Measurements from ENCODE around the gene MAFB. TPM values are rescaled to one million over a fixed set of nuclear protein-coding genes. Genes with fewer than 3 reads are reported as not detected.

Gene MAFB
- polyA plus RNA-seq, 1 donor, result 97.5 TPM

DNA sequence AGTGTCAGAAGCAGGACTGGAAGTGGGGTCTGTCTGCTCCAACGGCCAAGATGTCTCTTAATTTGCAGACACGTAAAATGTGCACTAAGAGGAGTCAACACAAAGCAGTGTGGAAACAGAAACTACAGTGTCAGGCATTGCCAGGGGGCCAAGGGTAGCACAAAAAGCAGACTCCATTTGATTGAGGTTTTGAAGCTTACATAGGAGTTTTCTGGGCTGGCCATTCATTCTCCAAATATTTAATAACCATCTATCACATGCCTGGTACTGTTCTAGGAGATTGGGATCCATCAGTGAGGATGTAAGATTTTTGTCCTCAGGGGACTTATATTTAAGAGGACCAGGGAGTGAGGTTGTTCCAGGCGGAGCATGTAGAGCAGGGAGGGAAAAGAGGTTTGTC is 29.5 kb downstream of the MAFB start:
- no peak for DNase-seq

DNA sequence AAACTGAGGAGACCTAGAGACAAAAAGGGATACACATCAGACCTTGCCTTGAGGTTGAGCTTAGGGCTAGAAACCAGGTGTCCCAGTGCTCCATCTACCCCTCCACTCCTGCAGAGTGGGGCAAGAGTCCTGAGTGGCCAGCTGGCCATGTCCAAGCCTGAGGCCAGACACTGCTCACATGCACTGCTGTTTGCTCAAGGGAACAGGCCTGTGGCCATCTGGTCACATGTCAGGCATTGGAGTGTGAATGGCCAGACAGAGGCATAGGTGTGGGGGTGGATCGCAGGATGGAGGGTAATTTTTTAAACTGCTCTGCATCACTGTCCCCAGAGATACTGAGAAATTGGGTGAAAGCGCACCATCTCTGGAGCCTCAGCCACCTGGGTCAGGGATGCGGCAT is 30.5 kb downstream of the MAFB start:
- no peak for DNase-seq

DNA sequence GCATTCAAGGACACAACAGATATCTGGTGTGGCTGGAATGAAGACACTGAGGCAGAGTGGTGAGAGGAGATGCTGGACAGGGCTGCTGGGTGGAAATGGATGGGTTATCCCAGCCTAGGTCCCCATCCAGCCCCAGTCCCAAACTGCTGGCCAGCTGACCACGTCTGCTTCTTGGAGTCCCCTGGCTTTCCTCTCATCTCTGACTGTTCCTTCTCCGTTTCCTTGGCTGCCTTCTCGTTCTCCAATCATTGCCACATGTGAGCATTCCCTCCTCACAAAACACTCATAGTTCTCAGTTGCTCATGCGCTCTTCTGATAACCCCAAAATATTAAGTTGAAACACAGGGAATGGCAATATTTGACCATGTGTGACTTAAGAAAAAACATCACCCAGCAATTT is 31.5 kb downstream of the MAFB start:
- no peak for DNase-seq

DNA sequence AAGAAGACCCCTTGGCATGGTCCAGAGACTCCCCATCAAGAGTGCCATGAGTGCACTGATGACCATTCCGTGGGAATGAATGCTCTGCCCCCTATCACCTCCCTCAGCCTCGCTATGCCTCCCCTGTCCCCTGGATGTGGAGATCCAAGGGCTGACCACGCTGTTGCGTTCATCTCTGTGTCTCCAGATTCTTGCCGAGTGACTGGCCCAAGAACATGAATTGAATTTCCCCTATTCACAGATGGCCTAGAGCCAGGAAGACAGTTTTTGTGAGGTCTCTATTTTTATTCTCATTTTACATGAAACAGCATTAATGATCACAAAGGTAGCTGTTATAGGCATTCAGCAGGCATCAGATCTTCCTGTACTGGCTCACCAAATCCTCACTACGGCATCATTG is 33.6 kb downstream of the MAFB start:
- DNase-seq, result no peak

DNA sequence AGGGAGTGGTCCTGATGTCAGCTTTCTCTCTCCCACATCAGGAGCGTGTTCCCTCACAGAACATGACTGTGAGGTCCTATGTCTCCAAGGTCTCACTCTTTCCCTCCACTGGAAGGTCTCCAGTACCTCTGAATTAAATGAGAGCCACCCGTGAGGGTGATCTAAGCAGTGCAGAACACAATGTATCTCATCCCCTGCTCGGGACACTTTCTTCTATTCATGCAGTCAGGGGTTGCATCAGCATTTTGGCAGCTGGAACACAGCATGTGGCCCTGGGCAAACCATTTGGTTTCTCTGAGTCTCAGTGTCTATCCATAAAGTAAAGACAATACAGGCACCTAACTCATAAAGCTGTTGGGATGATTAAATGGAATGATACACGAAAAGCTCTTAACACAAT is 34.2 kb downstream of the MAFB start:
- no peak for DNase-seq

DNA sequence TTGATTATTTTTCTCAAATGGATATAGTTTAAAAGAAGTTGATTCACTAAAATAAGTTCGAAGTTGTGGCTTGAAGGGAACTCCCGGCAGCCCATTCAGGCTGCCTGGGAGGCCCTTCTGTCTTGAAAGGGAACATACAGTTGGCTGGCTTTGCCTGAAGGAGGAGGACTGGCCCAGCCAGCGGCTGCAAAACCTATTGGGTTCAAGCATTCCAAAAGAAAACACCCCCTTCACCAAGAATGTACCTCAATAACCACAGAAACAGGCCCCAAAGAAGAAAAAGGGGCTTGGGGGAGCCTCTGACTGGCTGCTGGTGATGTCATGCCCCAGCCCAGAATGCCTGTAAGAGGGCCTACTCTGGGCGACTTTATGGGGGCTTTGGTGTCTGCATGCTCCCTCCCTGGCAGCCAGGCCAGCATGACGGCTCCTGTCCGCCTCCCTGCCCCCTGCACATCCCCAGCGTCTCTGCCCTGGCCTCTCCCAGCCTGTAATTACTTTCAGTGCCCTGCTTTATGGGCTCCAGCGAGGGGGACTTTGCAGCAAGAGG is 36.5 kb downstream of the MAFB start:
- DNase-seq, result no peak

DNA sequence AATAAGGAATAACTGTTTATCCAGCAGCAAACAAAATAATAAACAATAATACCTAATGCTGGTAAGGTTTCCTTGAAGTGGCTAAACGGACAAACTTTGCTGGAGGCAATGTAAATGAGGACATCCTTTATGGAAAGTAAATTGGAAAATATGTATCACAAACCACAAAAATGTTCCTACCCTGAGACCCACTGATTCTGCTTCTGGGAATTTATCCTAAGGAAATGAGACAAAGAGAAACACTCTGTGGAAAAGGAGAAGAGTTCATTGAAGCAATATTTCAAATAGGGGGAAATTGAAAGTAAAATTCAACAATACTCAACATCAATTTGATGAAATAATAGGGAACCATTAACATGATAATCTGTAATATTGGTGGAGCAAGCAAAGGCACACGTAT is 37.9 kb downstream of the MAFB start:
- no peak for DNase-seq

DNA sequence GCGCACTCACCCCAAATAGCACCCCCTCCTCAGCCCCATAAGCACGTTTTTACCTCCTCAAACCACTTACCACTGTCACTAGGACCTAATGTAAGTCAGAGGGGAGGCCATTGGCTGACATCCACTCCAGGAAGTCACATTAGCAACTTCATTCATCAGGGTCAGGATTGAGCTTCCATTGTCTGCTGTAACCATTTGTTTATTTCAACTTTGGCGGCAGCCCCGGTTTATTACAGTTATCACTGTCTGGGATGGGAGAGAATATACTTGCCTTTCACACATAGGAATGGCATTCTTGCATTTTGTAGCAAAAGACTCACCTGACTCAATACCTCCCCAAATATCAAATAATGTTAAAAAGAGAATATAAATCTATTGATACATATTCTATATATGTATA is 38.3 kb downstream of the MAFB start:
- no peak for DNase-seq

DNA sequence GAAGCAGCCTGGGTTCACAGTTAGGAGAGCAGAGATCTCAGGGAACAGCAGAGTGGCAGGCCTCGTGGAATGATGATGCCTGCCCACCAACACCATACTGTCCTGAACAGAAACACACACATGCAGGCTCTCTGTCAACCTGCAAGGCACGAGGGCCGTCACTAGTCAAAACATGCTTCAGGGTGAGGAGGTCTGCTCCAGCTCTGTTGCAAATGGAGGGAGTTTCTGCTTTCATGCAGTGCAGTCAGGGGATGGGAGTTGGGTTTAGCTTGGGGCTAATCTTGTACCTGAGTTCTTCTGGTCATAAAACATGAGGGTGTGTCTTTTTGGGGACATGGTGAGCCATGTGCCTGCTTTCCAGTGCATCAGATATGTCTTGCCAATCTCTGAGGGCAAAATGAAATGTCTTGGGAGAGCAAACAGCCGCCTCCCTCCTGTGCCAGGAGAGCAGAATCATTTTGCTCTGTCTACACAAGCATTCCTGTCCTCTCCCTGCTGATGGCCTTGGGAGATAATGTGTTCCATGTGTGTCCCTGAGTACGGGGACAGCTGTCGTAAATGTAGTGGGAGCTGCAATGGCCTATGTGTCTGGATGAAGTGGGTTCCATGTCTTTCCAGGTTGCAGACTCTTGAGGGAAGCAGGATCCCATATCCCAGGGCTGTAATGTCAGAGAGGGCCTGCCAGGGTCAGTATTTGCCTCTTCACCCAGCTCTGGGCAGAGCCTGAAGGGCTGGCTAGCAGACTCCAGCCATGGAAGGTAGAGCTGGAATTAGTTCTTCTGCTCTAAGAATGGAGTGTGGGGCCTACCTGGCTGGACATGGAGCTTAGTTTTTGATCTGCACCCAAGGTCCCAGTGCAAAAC is 40.6 kb downstream of the MAFB start:
- no peak for DNase-seq

DNA sequence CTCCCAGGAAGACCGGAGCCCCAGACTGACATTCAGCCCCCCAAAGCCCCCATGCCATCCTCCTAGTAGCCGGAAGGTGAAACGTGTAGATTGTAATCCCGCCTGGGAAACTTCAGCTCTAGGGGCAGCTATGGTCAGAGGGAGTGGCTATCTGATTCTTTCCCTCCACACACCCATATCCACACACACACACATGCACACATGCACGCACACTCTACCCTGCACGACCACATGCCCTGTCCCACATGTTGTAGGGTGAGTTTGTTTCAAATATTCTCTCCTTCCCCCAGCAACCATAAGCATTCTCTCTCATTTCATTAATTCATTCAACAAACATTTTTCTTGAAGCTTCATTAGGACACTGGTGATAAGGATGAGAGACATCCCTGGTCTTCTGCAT is 42.2 kb downstream of the MAFB start:
- DNase-seq, result no peak

DNA sequence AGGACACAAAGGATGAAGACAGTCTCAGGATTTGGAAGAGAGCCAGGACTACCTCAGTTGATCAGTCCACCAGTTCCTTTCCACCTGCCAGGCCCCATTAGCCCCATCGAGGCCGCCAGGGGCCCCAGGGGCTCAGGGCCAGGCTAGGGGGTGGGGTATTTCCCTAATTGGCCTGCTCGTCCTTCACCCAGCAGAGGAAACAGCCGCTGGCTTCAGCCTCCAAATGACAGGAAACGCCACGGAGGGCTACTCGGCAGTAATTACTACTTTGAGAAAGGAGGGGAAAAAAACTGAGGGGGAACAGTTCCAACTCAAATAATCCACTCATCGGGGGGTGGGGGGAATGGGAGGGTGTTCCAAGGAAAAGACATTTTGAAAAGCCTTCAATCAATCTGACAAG is 42.7 kb downstream of the MAFB start:
- DNase-seq, result no peak

DNA sequence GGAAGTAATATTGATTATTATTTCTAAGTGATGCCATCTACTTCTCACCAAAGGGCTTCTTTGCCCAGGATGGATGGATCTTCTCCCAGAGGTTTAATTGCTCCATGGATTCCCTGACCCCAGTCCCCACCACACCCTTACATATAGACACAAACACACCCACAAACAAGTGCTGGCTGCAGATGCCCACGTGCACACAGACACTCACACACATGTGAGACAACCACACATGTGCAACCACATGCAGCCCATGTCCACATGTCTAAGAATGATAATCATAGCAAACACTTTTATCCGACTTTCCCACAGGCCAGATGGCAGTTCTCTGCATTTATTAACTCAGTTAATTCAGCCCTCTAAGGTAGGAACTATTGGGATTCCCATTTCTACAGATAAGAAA is 44.2 kb downstream of the MAFB start:
- DNase-seq, result no peak

DNA sequence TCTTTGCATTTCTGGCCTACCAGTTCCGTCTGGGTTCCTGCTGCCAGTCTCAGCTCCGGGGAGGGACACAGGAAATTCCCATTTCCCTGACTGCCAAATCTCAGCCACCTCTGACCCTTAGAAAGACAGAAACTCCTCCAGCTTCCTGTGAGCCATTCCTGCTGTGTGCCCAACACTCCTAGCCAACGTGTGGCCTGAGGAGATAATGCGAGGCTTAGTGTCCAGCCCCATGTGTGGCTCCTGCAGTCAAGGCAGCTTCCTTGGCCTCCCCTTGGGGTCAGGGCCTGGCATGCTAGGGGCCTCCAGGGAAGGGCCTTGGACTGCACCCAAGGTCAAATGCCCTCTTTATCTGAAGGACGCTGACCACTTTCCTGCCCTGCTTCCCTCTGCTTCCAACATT is 45.1 kb downstream of the MAFB start:
- DNase-seq, result no peak

DNA sequence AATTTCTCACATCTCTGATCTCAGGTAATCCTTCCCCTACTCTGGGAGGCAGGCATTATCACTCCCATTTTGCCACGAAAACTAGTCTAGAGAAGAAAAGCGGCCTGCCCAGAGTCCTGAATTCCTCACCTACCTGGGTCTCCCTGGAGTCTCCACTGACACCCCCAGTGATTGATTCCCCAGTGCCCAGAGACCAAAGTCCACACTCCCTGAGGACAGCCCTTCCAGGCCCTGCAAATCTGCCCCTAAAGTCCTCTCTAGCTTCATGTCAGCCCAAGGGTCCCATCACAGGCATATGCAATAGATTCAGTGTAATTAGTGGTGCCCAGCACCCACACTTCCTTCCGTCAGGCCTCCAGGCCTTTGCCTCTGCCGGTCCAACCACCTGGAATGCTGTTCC is 47.2 kb downstream of the MAFB start:
- no peak for DNase-seq

DNA sequence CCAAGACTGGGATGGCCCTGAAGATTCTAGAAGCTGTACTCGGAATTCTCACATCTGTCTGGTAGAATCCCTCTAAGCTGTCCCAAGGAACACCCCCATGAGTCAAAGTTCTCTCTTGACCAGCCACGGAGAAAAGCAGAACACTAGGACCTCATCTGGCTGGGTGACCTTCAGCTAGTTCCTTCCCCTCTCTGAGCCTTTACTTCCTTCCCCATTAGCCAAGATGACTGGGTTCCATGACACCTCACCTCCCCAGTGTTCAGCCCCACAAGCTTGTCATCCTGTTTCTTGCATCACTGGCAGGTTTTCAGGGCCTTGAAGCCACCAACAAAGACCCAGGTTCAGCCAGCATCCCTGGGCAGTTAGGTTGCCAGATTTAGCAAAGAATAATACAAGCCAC is 47.8 kb downstream of the MAFB start:
- no peak for DNase-seq

DNA sequence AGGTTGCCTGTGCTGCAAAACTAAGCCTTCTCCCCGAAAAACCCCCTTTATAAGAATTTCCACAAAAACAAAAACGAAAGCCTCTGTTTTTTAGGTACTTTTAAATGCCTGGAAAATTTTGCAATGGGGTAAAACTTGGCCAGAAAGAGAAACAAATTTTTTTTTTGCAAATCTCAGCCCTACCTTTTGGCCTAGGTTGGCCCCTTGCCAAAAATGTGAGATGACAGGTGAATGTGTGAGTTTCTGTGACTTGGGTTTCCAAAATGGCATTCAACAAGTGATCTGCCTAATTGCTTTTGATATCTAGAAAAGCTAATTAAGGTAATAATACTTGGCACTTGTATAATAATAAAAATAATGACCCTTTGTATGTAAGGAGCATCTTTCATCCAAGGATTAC is 48.4 kb downstream of the MAFB start:
- no peak for DNase-seq

DNA sequence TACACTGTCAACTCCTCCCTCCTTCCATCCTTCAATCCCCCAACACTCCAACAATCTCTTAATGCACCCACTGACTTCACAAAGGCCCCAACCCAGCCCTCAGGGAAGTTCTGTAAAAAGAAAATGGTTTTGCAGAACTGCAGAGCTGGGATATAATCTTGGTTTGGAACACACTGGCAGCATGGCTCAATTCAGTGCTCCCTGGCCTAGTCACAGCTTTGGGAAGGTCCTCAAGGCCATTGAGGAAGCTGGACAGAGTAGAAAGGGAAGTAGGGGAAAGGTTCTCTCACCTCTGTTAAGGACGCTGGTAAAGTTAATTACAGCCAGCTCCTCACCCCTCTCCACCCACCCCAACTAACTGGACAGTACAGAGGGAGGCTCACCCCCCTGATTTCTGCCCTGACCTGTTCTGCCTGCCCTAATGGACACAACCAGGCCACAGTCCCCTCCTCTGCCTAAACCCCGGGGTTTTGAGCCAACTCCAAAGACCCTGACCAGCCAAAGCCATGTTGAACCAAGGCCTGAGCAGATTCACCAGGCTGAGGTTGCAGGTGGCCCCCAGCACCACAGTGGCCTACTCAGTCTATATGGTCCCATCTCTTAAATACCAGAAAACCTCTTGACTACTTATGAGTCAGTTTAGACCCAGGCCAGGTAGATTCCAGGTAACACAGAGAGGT is 49.2 kb downstream of the MAFB start:
- DNase-seq, result no peak

DNA sequence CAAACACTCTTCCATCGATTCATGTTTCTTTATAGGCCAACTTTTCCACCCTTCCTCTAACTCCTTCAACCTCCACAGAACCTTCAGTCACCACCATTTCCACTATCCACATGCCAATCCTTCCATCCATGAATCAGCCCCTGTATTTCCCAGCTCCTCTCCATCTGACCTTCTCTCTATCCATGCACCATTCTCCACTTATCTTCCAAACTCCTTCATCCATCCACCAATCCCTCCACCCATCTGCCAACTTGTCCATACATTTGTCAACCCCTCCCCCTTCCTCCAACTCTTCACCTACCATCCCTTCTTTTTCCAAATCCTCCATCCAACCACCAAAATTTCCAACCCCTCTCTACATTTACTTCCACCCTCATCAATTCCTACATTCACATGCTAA is 49.9 kb downstream of the MAFB start:
- no peak for DNase-seq

DNA sequence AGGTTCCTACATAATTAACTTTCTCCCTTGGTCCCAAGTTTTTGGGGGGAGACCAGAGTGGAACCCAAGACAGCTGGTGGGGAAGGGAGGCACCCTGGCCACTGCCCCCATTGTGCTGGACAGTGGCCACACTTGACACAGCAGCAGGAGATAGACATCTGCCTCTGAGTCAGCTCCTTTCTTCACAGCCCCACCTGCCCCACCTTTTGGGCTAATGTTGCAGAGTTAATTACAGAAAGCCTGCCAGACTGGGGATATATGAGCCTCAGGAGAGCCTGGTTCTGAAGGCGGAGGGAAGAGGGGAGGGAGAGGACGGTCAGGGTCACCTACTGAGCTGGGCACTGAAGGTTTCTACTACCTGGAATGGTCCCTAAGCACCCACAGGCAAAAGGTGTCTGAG is 50.6 kb downstream of the MAFB start:
- DNase-seq, result no peak

DNA sequence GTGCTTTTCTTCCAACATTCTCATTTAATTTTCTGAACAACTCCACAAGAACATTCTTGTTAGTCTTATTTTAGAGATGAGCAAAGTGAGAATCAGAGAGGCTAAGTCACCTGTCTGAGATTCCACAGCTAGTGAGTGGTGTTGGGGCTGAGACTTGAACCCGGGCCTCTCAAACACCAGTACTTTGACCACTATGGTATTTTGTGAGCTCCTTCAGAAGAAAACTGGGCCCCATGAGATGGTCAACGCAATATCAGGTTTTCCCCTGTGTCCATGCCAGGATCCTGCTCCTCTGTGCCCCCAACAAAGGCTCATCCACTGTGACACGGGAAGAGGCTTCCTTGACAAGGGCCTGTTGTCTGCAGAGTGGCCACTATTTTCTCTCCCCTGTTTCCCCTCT is 51.9 kb downstream of the MAFB start:
- DNase-seq, result no peak

DNA sequence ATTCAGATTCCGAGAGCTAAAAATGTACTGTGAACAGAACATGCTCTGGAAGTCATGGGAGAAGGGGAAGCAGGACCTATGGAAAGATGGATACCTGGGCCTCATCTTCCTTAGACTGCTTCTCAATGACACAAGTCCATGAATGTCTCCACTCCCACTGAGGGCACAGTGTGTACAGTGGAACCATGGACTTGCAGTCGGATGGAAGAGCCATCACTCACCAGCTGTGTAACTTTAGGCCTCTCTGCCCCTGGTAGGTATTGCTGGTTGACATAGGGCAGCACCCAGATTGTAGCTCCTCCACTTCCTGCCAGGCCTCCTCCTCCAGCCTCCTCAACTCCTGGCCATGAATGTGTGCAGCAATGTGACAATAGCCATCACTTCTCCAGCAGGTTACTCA is 52.5 kb downstream of the MAFB start:
- no peak for DNase-seq

DNA sequence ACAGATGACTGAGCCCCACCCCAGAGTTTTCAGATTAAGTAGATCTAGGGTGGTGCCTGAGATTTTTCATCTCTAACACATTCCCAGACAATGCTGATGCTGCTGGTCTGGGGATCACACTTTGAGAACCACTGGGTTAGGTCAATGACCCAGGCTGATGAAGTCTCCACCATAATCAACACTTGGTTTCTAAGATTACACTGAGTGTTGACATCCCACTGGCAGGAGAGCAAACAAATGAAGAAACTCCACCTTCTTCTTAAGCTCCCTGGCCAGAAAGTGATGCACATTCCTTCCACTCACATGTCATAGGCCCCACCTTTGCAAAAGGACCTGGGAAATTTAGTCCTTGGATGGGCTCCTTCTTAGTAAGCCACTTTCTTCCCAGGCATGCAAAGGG is 53.1 kb downstream of the MAFB start:
- no peak for DNase-seq
